Breast epithelium (tissue), 3 donors: ENCODE measurements around the gene GPC3.

ENCODE experiments used
- CTCF ChIP-seq, 3 donors: fragments of 450-650 bp; IDR thresholded peaks; one replicate each; pipeline ENCODE4 v1.5.1; 2016 to 2017; ENCODE audit warnings: antibody characterized with exemption in 3 of 3, mild to moderate bottlenecking in 3 of 3, moderate library complexity in 3 of 3
- POLR2A ChIP-seq: fragments of 450-650 bp; IDR thresholded peaks from one replicate; pipeline ENCODE4 v1.6.1; 2016; ENCODE audit warnings: antibody characterized with exemption, mild to moderate bottlenecking, moderate library complexity

- TF ChIP-seq CTCF (IDR thresholded peaks at IDR 0.05) (no peak), POLR2A (no peak)
These were observed 441.7 kb downstream of the GPC3 start for GRCh38 chrX:133543654-133544053.
